ENCODE data around the gene ELP2. TPM values are rescaled to one million over a fixed set of nuclear protein-coding genes. Genes with fewer than 3 reads are reported as not detected.

ELP2 gene
- total RNA-seq, 1 experiment from 2014 or later = 47.3 TPM

- Histone ChIP-seq H4K20me1 (ENCODE audit: low read length) (no peaks in the 10 kb centered on the region), H3K4me3 (ENCODE audit: low read length) (no peak overlapping the region), H2AFZ (ENCODE audit: low read length) (no peak overlapping the region), H3K9me2 (replicated peaks; ENCODE audit: low read length) (no peaks in the 10 kb centered on the region), H3F3A (ENCODE audit: low read length, unreplicated experiment) (no peaks in the 10 kb centered on the region), H3K4me2 (ENCODE audit: low read length) (no peak overlapping the region), H3K79me2 (ENCODE audit: low read length) (no peaks in the 10 kb centered on the region), H3K36me3 (ENCODE audit: low read depth, low read length) (0 out of 2 replicates have a peak, but pooled peaks cover 6% of the 10 kb centered on the region), H3K9me3 (ENCODE audit: low read length) (no peaks in the 10 kb centered on the region), H3K27me3 (ENCODE audit: low read length) (no peaks in the 10 kb centered on the region), H3K9ac (ENCODE audit: low read length) (no peak overlapping the region), H3K4me1 (ENCODE audit: insufficient read depth, low read length) (no peaks in the 10 kb centered on the region), H3K27ac (ENCODE audit: low read length) (no peak overlapping the region)
- TF ChIP-seq CTCF (conservative IDR thresholded peaks at IDR 0.05; ENCODE audit: low read depth, low read length) (no peak), EZH2 (IDR thresholded peaks at IDR 0.05; ENCODE audit: low read length, unreplicated experiment) (no peak), EZH2phosphoT487 (IDR thresholded peaks at IDR 0.05; ENCODE audit: borderline replicate concordance, low read length) (no peak)
- ChIA-PET POLR2A (ENCODE audit: unreplicated experiment) (interaction anchor here (0.5 kb wide), 1 partner anchor 121 kb away, joined by 3 read pairs; no protein-coding TSS in a partner anchor), CTCF (no interaction called here)
- BruUV-seq (replicated peaks) = no TSS peak
- ATAC-seq (no peak), DNase-seq (no peak)
- intact Hi-C loops (cut with micrococcal nuclease) = no loop called here
These were observed 27.7 kb downstream of the ELP2 start for GRCh38 chr18:36157441-36157840.

- Histone ChIP-seq H3K4me3 (ENCODE audit: low read length) (no peak overlapping the region), H4K20me1 (ENCODE audit: low read length) (no peaks in the 10 kb centered on the region), H3K4me2 (ENCODE audit: low read length) (no peak overlapping the region), H3K9me3 (ENCODE audit: low read length) (no peaks in the 10 kb centered on the region), H2AFZ (ENCODE audit: low read length) (no peak overlapping the region), H3K4me1 (ENCODE audit: insufficient read depth, low read length) (no peaks in the 10 kb centered on the region), H3K9ac (ENCODE audit: low read length) (no peak overlapping the region), H3K27me3 (ENCODE audit: low read length) (no peaks in the 10 kb centered on the region), H3F3A (ENCODE audit: low read length, unreplicated experiment) (no peaks in the 10 kb centered on the region), H3K79me2 (ENCODE audit: low read length) (no peaks in the 10 kb centered on the region), H3K9me2 (replicated peaks; ENCODE audit: low read length) (no peaks in the 10 kb centered on the region), H3K36me3 (ENCODE audit: low read depth, low read length) (0 out of 2 replicates have a peak, but pooled peaks cover 6% of the 10 kb centered on the region), H3K27ac (ENCODE audit: low read length) (no peak overlapping the region)
- DNase-seq = no peak
- ChIA-PET POLR2A (ENCODE audit: unreplicated experiment) (no interaction called here), CTCF (no interaction called here)
- TF ChIP-seq EZH2phosphoT487 (IDR thresholded peaks at IDR 0.05; ENCODE audit: borderline replicate concordance, low read length) (no peak), EZH2 (IDR thresholded peaks at IDR 0.05; ENCODE audit: low read length, unreplicated experiment) (no peak), CTCF (conservative IDR thresholded peaks at IDR 0.05; ENCODE audit: low read depth, low read length) (no peak)
- ATAC-seq = no peak
- BruUV-seq (replicated peaks) = no TSS peak
- intact Hi-C loops (cut with micrococcal nuclease) = no loop called here
These were observed 28.7 kb downstream of the ELP2 start for GRCh38 chr18:36158266-36158867.

GRCh38 chr18:36160959-36161371 lies 31.3 kb downstream of the ELP2 start:
- ATAC-seq = no peak
- intact Hi-C loops (cut with micrococcal nuclease) = no loop called here
- no peaks in the 10 kb centered on the region for H3K27me3 ChIP-seq (ENCODE audit: low read length)
- H3F3A ChIP-seq (ENCODE audit: low read length, unreplicated experiment) = no peaks in the 10 kb centered on the region
- H4K20me1 ChIP-seq (ENCODE audit: low read length) = no peaks in the 10 kb centered on the region
- no TSS peak for BruUV-seq (replicated peaks)
- TF ChIP-seq EZH2 (IDR thresholded peaks at IDR 0.05; ENCODE audit: low read length, unreplicated experiment) = no peak
- no peak for TF ChIP-seq CTCF (conservative IDR thresholded peaks at IDR 0.05; ENCODE audit: low read depth, low read length)
- no peak for TF ChIP-seq EZH2phosphoT487 (IDR thresholded peaks at IDR 0.05; ENCODE audit: borderline replicate concordance, low read length)
- H3K4me3 ChIP-seq (ENCODE audit: low read length) = no peak overlapping the region
- H2AFZ ChIP-seq (ENCODE audit: low read length) = no peak overlapping the region
- no peaks in the 10 kb centered on the region for H3K79me2 ChIP-seq (ENCODE audit: low read length)
- no peak overlapping the region for H3K4me2 ChIP-seq (ENCODE audit: low read length)
- H3K9me2 ChIP-seq (replicated peaks; ENCODE audit: low read length) = no peaks in the 10 kb centered on the region
- no peak overlapping the region for H3K27ac ChIP-seq (ENCODE audit: low read length)
- DNase-seq = no peak
- H3K9me3 ChIP-seq (ENCODE audit: low read length) = no peaks in the 10 kb centered on the region
- no peak overlapping the region for H3K9ac ChIP-seq (ENCODE audit: low read length)
- H3K36me3 ChIP-seq (ENCODE audit: low read depth, low read length) = 0 out of 2 replicates have a peak, but pooled peaks cover 6% of the 10 kb centered on the region
- ChIA-PET CTCF (no interaction called here), POLR2A (ENCODE audit: unreplicated experiment) (no interaction called here)
- no peaks in the 10 kb centered on the region for H3K4me1 ChIP-seq (ENCODE audit: insufficient read depth, low read length)
